T-helper 2 cell (primary cell): ENCODE data around the gene LIPE.
A peak's percentile ranks its signal among the peaks of the same experiment; 100 is the strongest.

ENCODE experiments used
- DNase-seq, 5 experiments: peaks; one replicate each; pipeline versions ENCODE4 v3.0.0 to v3.0.0-alpha.2; 2012 to 2022

The LIPE gene

GRCh38 chr19:42410371-42410770 lies 16.8 kb downstream of the LIPE start:
- no peak for DNase-seq

DNA sequence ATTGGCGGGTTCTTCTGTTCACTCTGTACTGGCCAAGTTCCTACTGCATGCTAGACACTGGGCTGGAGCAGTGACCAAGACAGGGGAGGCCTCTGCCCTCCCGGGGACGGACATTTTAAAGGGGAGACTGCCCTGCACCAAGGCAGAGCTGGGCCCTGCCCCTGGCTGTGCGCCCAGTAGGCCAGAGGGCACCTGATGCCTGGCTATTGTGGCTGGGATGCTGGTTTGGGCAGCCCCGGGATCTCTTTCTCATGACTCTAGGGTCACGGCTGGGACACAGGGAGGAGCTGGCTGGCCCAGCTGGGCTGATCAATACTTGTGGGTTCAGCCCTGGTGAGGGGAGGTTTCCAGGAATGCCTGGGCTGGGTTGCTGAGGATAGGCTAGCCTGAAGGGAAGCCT lies 17.7 kb downstream of the LIPE start:
- no peak for DNase-seq

GRCh38 chr19:42407816-42408175 lies 19.4 kb downstream of the LIPE start:
- DNase-seq, result no peak

DNA sequence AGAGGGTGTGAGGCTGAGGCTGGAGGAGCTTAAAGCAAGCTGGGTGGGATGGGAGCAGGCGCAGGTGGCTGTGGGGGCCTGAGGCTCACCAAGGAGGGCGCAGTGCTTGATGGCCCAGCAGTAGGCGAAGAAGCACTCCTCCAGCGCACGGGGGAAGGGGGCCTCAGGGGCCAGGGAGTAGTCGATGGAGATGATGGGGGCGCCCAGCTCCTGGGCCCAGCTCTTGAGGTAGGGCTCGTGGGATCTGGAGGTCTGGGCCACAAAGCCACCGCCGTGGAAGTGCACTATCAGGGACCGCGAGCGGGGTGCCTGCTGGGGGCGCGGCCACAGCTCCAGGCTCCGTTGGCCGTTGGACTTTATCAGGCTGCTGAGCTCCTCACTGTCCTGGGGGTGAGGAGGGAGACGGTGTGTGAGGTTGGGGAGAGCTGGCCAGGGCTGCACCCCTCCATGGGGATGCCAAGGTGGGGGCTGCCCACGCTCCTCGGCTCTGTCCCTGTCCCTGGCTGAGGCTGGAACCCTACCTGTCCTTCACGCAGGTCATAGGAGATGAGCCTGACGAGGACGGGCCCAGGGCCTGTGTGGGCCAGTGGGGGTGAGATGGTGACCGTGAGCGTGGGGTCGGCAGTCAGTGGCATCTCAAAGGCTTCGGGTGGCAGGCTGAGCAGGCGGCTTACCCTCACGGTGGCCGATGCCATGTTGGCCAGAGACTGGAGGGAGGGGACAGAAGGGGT lies 19.9 kb downstream of the LIPE start:
- DNase-seq, result no peak

DNA sequence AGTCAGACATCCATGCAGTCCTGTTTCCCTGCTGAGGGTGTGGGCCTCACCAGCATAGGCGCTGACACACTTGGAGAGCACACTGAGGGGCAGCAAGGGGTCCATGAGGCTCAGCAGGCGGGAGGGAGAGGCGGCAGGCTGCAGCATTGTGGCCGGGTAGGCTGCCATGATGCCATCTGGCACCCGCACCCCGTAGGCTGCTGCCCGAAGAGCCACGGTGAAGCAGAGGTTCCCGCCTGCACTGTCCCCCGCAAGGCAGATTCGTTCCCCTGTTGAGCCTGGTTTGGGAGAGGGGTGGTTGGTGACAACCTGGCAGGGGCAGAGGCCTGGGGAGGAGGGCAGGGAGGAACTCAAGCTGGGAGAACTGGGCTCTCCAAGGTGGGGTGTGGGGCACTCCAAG lies 21.1 kb downstream of the LIPE start:
- DNase-seq, result no peak

- no peak for DNase-seq
These were observed 23.6 kb downstream of the LIPE start for GRCh38 chr19:42403586-42403985.

DNA sequence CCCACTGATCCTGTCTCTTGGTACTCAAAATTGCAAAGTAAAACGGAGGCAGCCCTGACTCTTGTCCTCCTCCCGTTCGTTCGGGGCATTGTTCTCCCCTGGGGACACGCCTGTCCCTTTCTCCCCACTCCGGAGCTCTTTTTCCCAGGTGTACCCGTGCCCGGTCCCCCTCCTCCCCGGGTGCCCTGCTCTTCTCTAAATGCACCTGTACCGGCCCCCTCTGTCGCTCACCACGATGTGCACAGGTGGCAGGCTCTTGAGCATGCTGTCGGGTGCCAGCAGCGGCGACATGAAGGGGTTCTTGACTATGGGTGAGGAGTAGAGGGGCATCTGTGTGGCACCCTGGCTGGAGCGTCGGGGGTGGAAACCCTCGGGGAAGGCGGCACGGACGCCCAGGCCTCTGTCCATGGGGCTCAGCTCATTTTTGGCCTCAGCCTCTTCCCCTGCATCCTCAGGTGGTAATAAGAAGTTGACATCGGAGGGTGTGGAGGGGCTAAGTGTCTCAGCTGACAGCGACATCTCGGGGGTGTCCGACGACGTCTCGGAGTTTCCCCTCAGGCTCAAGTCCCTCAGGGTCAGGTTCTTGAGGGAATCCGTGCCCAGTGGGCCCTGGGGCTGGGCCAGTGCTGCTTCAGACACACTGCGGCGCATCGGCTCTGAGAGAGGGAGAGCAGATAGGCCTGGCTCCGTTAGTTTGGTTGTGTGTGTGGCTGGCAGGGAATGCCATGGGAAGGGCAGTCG lies 24.6 kb downstream of the LIPE start:
- DNase-seq, result no peak

DNA sequence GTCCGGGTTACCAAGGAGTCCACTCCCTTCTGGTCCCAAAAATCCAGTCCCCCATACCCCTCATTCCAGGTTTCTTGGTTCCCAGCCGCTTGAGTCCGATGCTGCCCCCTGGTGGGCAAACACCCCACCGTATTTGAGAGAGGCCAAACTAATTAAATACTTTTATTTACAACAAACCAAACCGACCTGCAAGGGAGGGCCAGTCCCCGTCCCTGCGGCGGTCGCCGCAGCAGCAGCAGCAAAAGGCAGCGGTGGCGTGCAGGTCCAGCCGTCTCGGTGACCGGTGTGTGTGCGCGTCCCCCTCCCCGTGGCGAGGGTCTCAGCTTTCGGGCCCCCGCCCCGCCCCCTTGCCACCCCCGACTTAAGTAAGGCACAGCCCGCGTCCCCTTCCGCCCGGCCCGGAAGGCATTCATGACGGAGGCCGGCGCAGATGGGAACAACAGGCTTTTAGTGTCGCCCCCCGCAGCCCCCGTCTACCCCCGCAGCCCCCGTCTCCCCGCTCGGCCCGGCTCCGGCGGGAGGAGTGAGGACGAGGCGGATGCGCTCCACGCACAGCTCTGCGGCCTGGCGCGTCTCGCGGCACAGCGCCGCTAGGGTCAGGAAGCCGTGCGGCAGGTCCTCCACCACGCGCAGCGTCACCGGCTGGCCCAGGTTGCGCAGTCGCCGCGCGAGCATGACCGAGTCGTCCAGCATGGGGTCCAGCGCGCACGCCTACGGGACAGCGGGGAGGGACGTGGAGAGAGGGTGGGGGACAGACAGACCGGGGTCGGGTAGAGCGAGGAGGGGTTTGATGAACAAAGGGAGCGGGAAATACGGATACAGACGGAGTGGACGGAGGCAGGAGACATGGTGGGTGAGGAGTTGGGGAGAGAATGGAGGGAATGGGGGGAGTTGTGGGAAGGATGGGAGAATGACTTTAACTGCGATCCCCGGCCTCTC lies 25.6 kb downstream of the LIPE start:
- DNase-seq, result peak; percentile 58 to 73 (median 64)

GRCh38 chr19:42400404-42400803 lies 26.8 kb downstream of the LIPE start:
- no peak for DNase-seq

- DNase-seq, result no peak
These were observed 29.7 kb downstream of the LIPE start for GRCh38 chr19:42397263-42398166.

GRCh38 chr19:42396381-42397262 lies 30.6 kb downstream of the LIPE start:
- DNase-seq, result peak; percentile 71 to 97 (median 89)

- no peak for DNase-seq
These were observed 32.4 kb downstream of the LIPE start for GRCh38 chr19:42394751-42395150.

DNA sequence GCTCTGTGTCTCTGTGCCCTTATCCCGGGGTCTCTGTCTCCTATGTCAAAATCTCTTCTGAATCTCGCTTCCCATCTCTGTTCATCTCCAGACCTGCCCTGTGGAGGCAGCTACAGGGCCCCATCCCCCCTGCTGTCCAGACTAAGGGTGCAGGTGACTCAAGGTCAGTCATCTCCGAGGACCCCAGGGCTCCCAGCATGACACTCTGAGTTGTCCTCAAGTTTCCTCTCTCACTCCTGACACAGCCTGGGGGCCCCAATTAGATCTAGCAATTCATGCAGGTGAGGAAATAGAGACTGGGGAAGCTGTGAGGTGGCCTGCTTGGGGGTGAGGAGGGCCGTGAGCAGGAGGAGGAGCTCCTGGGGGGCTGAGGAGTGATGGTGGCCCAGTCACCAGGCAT lies 35.0 kb downstream of the LIPE start:
- no peak for DNase-seq

- no peak for DNase-seq
These were observed 37.3 kb downstream of the LIPE start, which contains the start of gene CNFN for GRCh38 chr19:42389899-42390298. CNFN (minus strand) TSS chr19:42390297; CDS start chr19:42389037, 1,260 bp downstream.

DNA sequence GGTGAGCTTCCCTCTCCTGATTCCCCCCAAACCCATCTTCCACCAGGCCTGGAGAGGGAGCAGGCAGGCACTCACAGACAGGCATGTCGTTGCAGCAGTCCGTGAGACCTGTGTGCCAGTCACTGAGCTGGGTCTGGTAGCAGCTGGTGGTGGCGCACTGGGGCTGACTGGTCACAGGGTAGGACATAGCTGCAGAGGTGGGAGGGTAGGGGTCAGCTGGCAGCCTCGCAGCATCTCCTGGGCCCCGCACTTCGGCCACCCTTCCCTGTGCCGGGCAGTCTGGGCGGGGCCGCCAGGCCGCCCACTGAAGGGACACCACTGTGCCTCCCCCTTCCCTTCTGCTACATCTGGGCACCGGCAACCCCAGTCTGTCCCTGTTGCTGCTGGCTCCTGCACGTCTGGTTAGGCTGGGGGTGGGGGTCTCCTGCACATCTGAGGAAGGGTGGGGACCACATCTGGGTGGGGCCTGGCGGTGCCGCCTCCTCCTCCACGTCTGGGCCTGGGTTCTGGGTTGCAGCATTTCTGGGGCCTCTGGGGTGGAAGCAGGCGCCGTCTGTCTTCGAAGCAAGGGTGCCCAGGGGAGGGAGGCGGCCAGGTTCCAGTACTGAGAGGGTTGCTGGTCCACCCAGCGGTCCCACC lies 38.2 kb downstream of the LIPE start:
- DNase-seq, result no peak

GRCh38 chr19:42386974-42387707 lies 40.0 kb downstream of the LIPE start:
- DNase-seq, result peak; percentile 37 to 77 (median 48)

DNA sequence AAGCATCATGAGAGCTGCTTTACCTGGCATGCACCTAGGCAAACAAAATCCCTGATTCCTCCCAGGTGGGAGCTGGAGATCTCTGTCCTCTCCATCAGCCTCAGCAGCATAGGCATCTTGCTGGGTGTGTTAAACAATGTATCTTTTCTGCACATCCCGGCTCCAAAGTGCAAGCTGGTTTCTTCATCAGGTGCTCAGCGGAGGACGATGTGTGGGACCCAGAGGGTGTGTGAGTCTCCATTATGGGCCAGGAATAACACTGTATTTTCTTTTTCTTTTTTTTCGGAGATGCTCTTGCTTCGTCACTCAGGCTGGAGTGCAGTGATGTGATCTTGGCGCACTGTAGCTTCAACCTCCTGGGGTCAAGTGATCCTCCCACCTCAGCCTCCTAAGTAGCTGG lies 47.0 kb downstream of the LIPE start:
- DNase-seq, result no peak

DNA sequence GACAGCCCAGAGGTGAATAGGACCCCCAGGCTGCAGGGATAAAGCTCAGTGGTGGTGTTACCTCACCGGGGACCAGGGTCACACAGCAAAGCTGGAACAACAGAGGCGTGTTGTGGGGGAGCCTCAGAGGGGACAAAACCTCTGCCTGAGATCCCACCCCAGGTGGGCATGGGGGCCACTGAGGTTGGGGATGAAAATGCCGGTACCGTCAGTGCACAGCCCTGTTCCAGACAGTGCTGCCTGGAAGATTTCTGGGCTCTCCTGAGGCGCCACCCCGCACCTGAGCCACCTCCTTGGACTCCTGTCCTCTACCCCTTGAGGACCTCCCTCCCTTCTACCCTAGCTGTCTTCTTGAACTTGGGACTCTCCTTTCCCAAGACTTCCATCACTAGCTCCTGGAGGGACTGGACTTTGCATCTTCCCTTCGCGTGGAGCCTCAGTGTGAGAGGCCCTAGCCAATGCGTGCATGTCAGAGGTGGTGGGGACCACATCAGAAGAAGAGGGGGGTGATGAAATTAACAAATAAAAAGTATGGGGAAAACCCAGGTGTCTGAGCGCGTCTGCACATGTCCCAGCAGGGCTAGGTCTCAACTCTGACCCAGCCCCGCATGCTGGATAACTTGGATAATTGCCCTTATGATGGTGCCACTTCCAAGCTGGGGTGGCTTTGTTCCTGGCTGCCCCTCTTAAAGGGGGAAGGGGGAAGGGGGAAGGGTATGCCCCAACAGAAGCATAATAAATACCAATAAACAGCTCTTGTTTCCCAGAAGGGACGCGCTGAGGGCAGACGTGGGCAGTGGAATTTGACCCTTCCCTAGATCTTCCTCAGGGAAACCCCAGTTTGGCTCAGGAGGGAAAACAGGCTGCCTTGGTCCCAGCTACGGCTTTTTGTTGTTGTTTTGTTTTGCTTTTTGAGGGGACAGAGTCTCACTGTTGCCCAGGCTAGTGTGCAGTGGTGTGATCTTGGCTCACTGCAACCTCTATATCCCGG lies 48.7 kb downstream of the LIPE start:
- no peak for DNase-seq

DNA sequence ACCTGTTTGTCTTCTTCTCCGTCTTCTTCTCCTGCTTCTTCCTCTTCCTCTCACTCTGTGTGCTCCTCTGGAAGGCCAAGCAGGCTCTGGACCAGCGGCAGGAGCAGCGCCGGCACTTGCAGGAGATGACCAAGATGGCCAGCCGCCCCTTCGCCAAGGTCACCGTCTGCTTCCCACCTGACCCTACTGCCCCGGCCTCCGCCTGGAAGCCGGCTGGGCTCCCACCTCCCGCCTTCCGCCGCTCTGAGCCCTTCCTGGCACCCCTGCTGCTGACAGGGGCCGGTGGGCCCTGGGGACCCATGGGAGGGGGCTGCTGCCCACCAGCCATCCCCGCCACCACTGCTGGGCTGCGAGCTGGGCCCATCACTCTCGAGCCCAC lies 51.0 kb downstream of the LIPE start:
- no peak for DNase-seq
